Mucosa of stomach (tissue), 1 donor: Measurements from ENCODE around the gene PKIB.

Source experiments
- H3K27me3 ChIP-seq: one replicate; pipeline ENCODE4 v1.7.0; 2013; ENCODE audit warnings: mild to moderate bottlenecking, low read length; ENCODE audit not compliant: control insufficient read depth, insufficient read depth
- H3K36me3 ChIP-seq: one replicate; pipeline ENCODE4 v1.7.0; 2013; ENCODE audit warnings: low read length; ENCODE audit not compliant: control insufficient read depth, insufficient read depth
- H3K4me1 ChIP-seq: one replicate; pipeline ENCODE4 v1.7.0; 2013; ENCODE audit warnings: mild to moderate bottlenecking, low read length; ENCODE audit not compliant: control insufficient read depth, insufficient read depth
- H3K4me3 ChIP-seq: one replicate; pipeline ENCODE4 v1.7.0; 2013; ENCODE audit warnings: low read length
- H3K9ac ChIP-seq: one replicate; pipeline ENCODE4 v1.7.0; 2013; ENCODE audit warnings: mild to moderate bottlenecking, low read length, moderate library complexity
- H3K9me3 ChIP-seq: one replicate; pipeline ENCODE4 v1.7.0; 2013; ENCODE audit warnings: mild to moderate bottlenecking, low read length, moderate library complexity; ENCODE audit not compliant: control insufficient read depth
- donor health status: Pancreatic carcinoma.

Gene PKIB

GRCh38 chr6:122609881-122610689 lies at the start of gene PKIB:
Gene PKIB (plus strand): TSS chr6:122610405. CDS start chr6:122717795, 107,390 bp downstream.
- Histone ChIP-seq H3K9me3 (no peaks in the 10 kb centered on the region), H3K27me3 (peaks cover 9% of the 10 kb centered on the region), H3K4me1 (peaks cover 7% of the 10 kb centered on the region), H3K9ac (peak within 1 kb of the TSS; percentile 78), H3K36me3 (no peaks in the 10 kb centered on the region), H3K4me3 (peak within 1 kb of the TSS; percentile 74)

- Histone ChIP-seq H3K4me3 (no peak overlapping the region), H3K27me3 (no peaks in the 10 kb centered on the region), H3K9ac (no peak overlapping the region), H3K9me3 (no peaks in the 10 kb centered on the region), H3K36me3 (no peaks in the 10 kb centered on the region), H3K4me1 (peaks cover 11% of the 10 kb centered on the region)
Observed at GRCh38 chr6:122563364-122564052, 46.7 kb upstream of the PKIB start.

- H3K9me3 ChIP-seq, result no peaks in the 10 kb centered on the region
- no peak overlapping the region for H3K4me3 ChIP-seq
- peaks cover 18% of the 10 kb centered on the region for H3K4me1 ChIP-seq
- no peaks in the 10 kb centered on the region for H3K36me3 ChIP-seq
- no peak overlapping the region for H3K9ac ChIP-seq
- H3K27me3 ChIP-seq, result no peaks in the 10 kb centered on the region
Observed at GRCh38 chr6:122564230-122564629, 46.0 kb upstream of the PKIB start.

- Histone ChIP-seq H3K9me3 (no peaks in the 10 kb centered on the region), H3K4me3 (no peak overlapping the region), H3K4me1 (peaks cover 27% of the 10 kb centered on the region), H3K36me3 (no peaks in the 10 kb centered on the region), H3K27me3 (no peaks in the 10 kb centered on the region), H3K9ac (no peak overlapping the region)
Observed at GRCh38 chr6:122565708-122566107, 44.5 kb upstream of the PKIB start.

- Histone ChIP-seq H3K9ac (no peak overlapping the region), H3K4me1 (peaks cover 27% of the 10 kb centered on the region), H3K4me3 (no peak overlapping the region), H3K27me3 (no peaks in the 10 kb centered on the region), H3K36me3 (no peaks in the 10 kb centered on the region), H3K9me3 (no peaks in the 10 kb centered on the region)
Observed at GRCh38 chr6:122567034-122567433, 43.2 kb upstream of the PKIB start.

GRCh38 chr6:122568350-122568749 lies 41.9 kb upstream of the PKIB start:
- Histone ChIP-seq H3K27me3 (no peaks in the 10 kb centered on the region), H3K4me1 (peaks cover 27% of the 10 kb centered on the region), H3K36me3 (no peaks in the 10 kb centered on the region), H3K9me3 (no peaks in the 10 kb centered on the region), H3K4me3 (no peak overlapping the region), H3K9ac (no peak overlapping the region)

GRCh38 chr6:122568797-122569221 lies 41.4 kb upstream of the PKIB start:
- Histone ChIP-seq H3K9me3 (no peaks in the 10 kb centered on the region), H3K4me3 (no peak overlapping the region), H3K36me3 (no peaks in the 10 kb centered on the region), H3K9ac (no peak overlapping the region), H3K27me3 (no peaks in the 10 kb centered on the region), H3K4me1 (peaks cover 24% of the 10 kb centered on the region)

- Histone ChIP-seq H3K9me3 (no peaks in the 10 kb centered on the region), H3K9ac (no peak overlapping the region), H3K27me3 (no peaks in the 10 kb centered on the region), H3K4me1 (peaks cover 19% of the 10 kb centered on the region), H3K4me3 (no peak overlapping the region), H3K36me3 (no peaks in the 10 kb centered on the region)
Observed at GRCh38 chr6:122569230-122569771, 40.9 kb upstream of the PKIB start.

- no peak overlapping the region for H3K4me3 ChIP-seq
Observed at GRCh38 chr6:122571888-122572287, 38.3 kb upstream of the PKIB start.

GRCh38 chr6:122576888-122577287 lies 33.3 kb upstream of the PKIB start:
- Histone ChIP-seq H3K27me3 (no peaks in the 10 kb centered on the region), H3K4me1 (no peaks in the 10 kb centered on the region), H3K9ac (no peak overlapping the region), H3K9me3 (no peaks in the 10 kb centered on the region), H3K36me3 (no peaks in the 10 kb centered on the region), H3K4me3 (no peak overlapping the region)

More at GRCh38 chr6:122571888-122572287, 38.3 kb upstream of the PKIB start:
- H3K4me1 ChIP-seq, result peaks cover 19% of the 10 kb centered on the region
- H3K36me3 ChIP-seq, result no peaks in the 10 kb centered on the region
- no peaks in the 10 kb centered on the region for H3K9me3 ChIP-seq
- no peaks in the 10 kb centered on the region for H3K27me3 ChIP-seq
- no peak overlapping the region for H3K9ac ChIP-seq

- no peaks in the 10 kb centered on the region for H3K4me1 ChIP-seq
- H3K9me3 ChIP-seq, result no peaks in the 10 kb centered on the region
- H3K27me3 ChIP-seq, result no peaks in the 10 kb centered on the region
- H3K9ac ChIP-seq, result no peak overlapping the region
- no peak overlapping the region for H3K4me3 ChIP-seq
- no peaks in the 10 kb centered on the region for H3K36me3 ChIP-seq
Observed at GRCh38 chr6:122578961-122579360, 31.2 kb upstream of the PKIB start.

- Histone ChIP-seq H3K4me3 (no peak overlapping the region), H3K4me1 (no peaks in the 10 kb centered on the region), H3K9ac (no peak overlapping the region), H3K36me3 (no peaks in the 10 kb centered on the region), H3K27me3 (no peaks in the 10 kb centered on the region), H3K9me3 (no peaks in the 10 kb centered on the region)
Observed at GRCh38 chr6:122580737-122581136, 29.5 kb upstream of the PKIB start.
